H1 (cell line): ENCODE results near the gene LITAFD. TPM values are rescaled to one million over a fixed set of nuclear protein-coding genes. Genes with fewer than 3 reads are reported as not detected.
A peak's percentile ranks its signal among the peaks of the same experiment; 100 is the strongest.

Source experiments
- CTCF ChIA-PET: fragments of 300-600 bp; sonication (Branson Sonifier 250); formaldehyde crosslinking; loops from one replicate; lab custom pipeline; 2021; ENCODE audit not compliant: partially characterized antibody; lab: Charles Lee
- POLR2A ChIA-PET: fragments of 300-600 bp; sonication (Branson Sonifier 250); formaldehyde crosslinking; loops from one replicate; lab custom pipeline; 2021; ENCODE audit warnings: inconsistent platforms; ENCODE audit not compliant: partially characterized antibody; lab: Charles Lee
- DNase-seq, 2 experiments: peaks; one replicate each; pipeline versions ENCODE4 v3.0.0 to v3.0.0-alpha.2; 2010 to 2022; ENCODE audit warnings: low spot score in 2 of 2, low read depth in 1 of 2, mixed read lengths in 1 of 2
- FAIRE-seq: peaks from 2 replicates; lab custom pipeline; 2011; peaks lifted over from hg19 to GRCh38; lab: Jason Lieb, UNC
- H2AFZ ChIP-seq: 2 replicates; pipeline ENCODE4 v1.8.1; 2012; ENCODE audit warnings: low read length, inconsistent platforms
- H2AK5ac ChIP-seq: 2 replicates; pipeline ENCODE4 v1.6.1; 2013; ENCODE audit warnings: low read depth, low read length
- H2BK120ac ChIP-seq: replicated peaks from 2 replicates; pipeline ENCODE3; 2013; ENCODE audit warnings: low read depth, low read length, inconsistent platforms
- H2BK12ac ChIP-seq: 2 replicates; pipeline ENCODE4 v1.6.1; 2013; ENCODE audit warnings: low read depth, low read length
- H2BK15ac ChIP-seq: 2 replicates; pipeline ENCODE4 v1.6.1; 2013; ENCODE audit warnings: low read length
- H2BK20ac ChIP-seq: 2 replicates; pipeline ENCODE4 v1.6.1; 2013; ENCODE audit warnings: low read length
- H2BK5ac ChIP-seq: 2 replicates; pipeline ENCODE4 v1.6.1; 2013; ENCODE audit warnings: low read depth, low read length
- H3K14ac ChIP-seq: 2 replicates; pipeline ENCODE4 v1.6.1; 2013; ENCODE audit warnings: inconsistent platforms; ENCODE audit not compliant: insufficient read length
- H3K18ac ChIP-seq: 2 replicates; pipeline ENCODE4 v1.6.1; 2013; ENCODE audit warnings: low read length; ENCODE audit errors: extremely low read depth
- H3K23ac ChIP-seq: 2 replicates; pipeline ENCODE4 v1.6.1; 2013; ENCODE audit warnings: inconsistent platforms; ENCODE audit not compliant: insufficient read length
- H3K23me2 ChIP-seq: 2 replicates; pipeline ENCODE4 v1.6.1; 2013; ENCODE audit warnings: low read depth, low read length
- H3K27ac ChIP-seq: 2 replicates; pipeline ENCODE4 v1.6.1; 2011; ENCODE audit warnings: low read depth, low read length, inconsistent platforms
- H3K27me3 ChIP-seq, 4 experiments: replicated peaks in 1 of 4; 1 replicate in 1 of 4; 2 replicates in 3 of 4; pipeline versions ENCODE4 v1.6.1 to v1.8.1; 2011 to 2013; ENCODE audit warnings: low read length in 3 of 4, mild to moderate bottlenecking in 3 of 4, inconsistent platforms in 2 of 4, mixed read lengths in 2 of 4, moderate library complexity in 1 of 4; ENCODE audit not compliant: control insufficient read depth in 3 of 4, insufficient read depth in 3 of 4; ENCODE audit errors: extremely low read depth in 1 of 4
- H3K36me3 ChIP-seq, 4 experiments: 2 replicates each; pipeline versions ENCODE4 v1.6.1 to v1.8.1; 2011 to 2013; ENCODE audit warnings: mild to moderate bottlenecking in 4 of 4, low read length in 3 of 4, moderate library complexity in 2 of 4, control low read depth in 1 of 4, inconsistent platforms in 1 of 4; ENCODE audit not compliant: insufficient read depth in 4 of 4, control insufficient read depth in 2 of 4
- H3K4ac ChIP-seq: replicated peaks from 2 replicates; pipeline ENCODE3; 2013; ENCODE audit warnings: low read length, low read depth, mixed read lengths, inconsistent platforms; ENCODE audit not compliant: insufficient read length
- H3K4me1 ChIP-seq, 4 experiments: replicated peaks in 1 of 4; 1 replicate in 1 of 4; 2 replicates in 3 of 4; pipeline versions ENCODE4 v1.6.1 to v1.8.1; 2011 to 2013; ENCODE audit warnings: low read length in 3 of 4, inconsistent platforms in 2 of 4, mixed read lengths in 1 of 4; ENCODE audit not compliant: insufficient read depth in 4 of 4, control insufficient read depth in 3 of 4
- H3K4me2 ChIP-seq, 2 experiments: 2 replicates each; pipeline versions ENCODE4 v1.6.1 to v1.8.1; 2011 to 2013; ENCODE audit warnings: low read depth in 2 of 2, low read length in 2 of 2, control low read depth in 1 of 2, inconsistent platforms in 1 of 2, mild to moderate bottlenecking in 1 of 2; ENCODE audit not compliant: insufficient read depth in 1 of 2
- H3K4me3 ChIP-seq, 4 experiments: fragments of 200-600, 300-600 bp in 1 of 4; sonication (generic), shearing (Covaris generic), sonication (Bioruptor Twin) in 1 of 4; 2 replicates each; pipeline versions ENCODE4 v1.5.1 to v1.8.1; 2011 to 2016; ENCODE audit warnings: low read length in 4 of 4, low read depth in 3 of 4, control low read depth in 2 of 4, inconsistent platforms in 2 of 4, mild to moderate bottlenecking in 2 of 4, mixed read lengths in 1 of 4, moderate library complexity in 1 of 4; ENCODE audit not compliant: insufficient read depth in 2 of 4; ENCODE audit errors: extremely low read depth in 1 of 4
- H3K56ac ChIP-seq: replicated peaks from 2 replicates; pipeline ENCODE3; 2013; ENCODE audit warnings: low read depth, mild to moderate bottlenecking, mixed read lengths, low read length, inconsistent platforms; ENCODE audit not compliant: insufficient read length
- H3K79me1 ChIP-seq: 2 replicates; pipeline ENCODE4 v1.6.1; 2013; ENCODE audit warnings: low read depth, low read length, control low read depth
- H3K79me2 ChIP-seq, 2 experiments: 2 replicates each; pipeline versions ENCODE4 v1.6.1 to v1.8.1; 2012 to 2013; ENCODE audit warnings: low read length in 2 of 2, mild to moderate bottlenecking in 2 of 2, inconsistent platforms in 1 of 2; ENCODE audit not compliant: insufficient read depth in 2 of 2, control insufficient read depth in 1 of 2
- H3K9ac ChIP-seq, 4 experiments: replicated peaks in 1 of 4; 1 replicate in 1 of 4; 2 replicates in 3 of 4; pipeline versions ENCODE4 v1.6.1 to v1.8.1; 2011 to 2013; ENCODE audit warnings: low read depth in 3 of 4, low read length in 3 of 4, control low read depth in 2 of 4, mild to moderate bottlenecking in 2 of 4, moderate library complexity in 2 of 4, inconsistent platforms in 1 of 4; ENCODE audit errors: extremely low read depth in 1 of 4
- H3K9me3 ChIP-seq, 2 experiments: 2 replicates each; pipeline versions ENCODE4 v1.6.1 to v1.8.1; 2012 to 2013; ENCODE audit warnings: mild to moderate bottlenecking in 2 of 2, moderate library complexity in 2 of 2, control low read depth in 1 of 2, inconsistent platforms in 1 of 2, low read depth in 1 of 2, low read length in 1 of 2, mixed read lengths in 1 of 2; ENCODE audit not compliant: insufficient read depth in 2 of 2
- H4K20me1 ChIP-seq, 2 experiments: replicated peaks in 1 of 2; 2 replicates each; pipeline versions ENCODE3 to v1.8.1; 2011 to 2013; ENCODE audit warnings: inconsistent platforms in 2 of 2, low read length in 2 of 2, mild to moderate bottlenecking in 1 of 2; ENCODE audit not compliant: insufficient read depth in 2 of 2, control insufficient read depth in 1 of 2
- H4K5ac ChIP-seq: 2 replicates; pipeline ENCODE4 v1.6.1; 2013; ENCODE audit warnings: low read length, low read depth, mixed read lengths, inconsistent platforms; ENCODE audit not compliant: insufficient read length
- H4K8ac ChIP-seq: 2 replicates; pipeline ENCODE4 v1.8.0; 2013; ENCODE audit warnings: mild to moderate bottlenecking, moderate library complexity, low read length, inconsistent platforms; ENCODE audit not compliant: insufficient read depth; ENCODE audit errors: extremely low read depth
- H4K91ac ChIP-seq: replicated peaks from 2 replicates; pipeline ENCODE3; 2013; ENCODE audit warnings: low read length, mixed read lengths, inconsistent platforms; ENCODE audit not compliant: insufficient read length
- POLR2A ChIP-seq, 2 experiments: IDR thresholded peaks; 1 replicate in 1 of 2; 2 replicates in 1 of 2; pipeline ENCODE4 v1.6.1; 2011; ENCODE audit warnings: low read depth in 2 of 2, low read length in 2 of 2, mild to moderate bottlenecking in 2 of 2; ENCODE audit errors: control extremely low read depth in 1 of 2
- SIN3A ChIP-seq, 2 experiments: IDR thresholded peaks in 1 of 2; conservative IDR thresholded peaks in 1 of 2; 2 replicates each; pipeline ENCODE4 v1.6.1; 2011 to 2012; ENCODE audit warnings: low read length in 2 of 2, improper control_type of control experiment in 1 of 2, low read depth in 1 of 2, mild to moderate bottlenecking in 1 of 2
- WGBS, 2 experiments: shearing (Covaris generic) in 1 of 2; methylation state at CpG; one replicate each; pipeline versions ENCODE4 v1.1.6 to v1.1.7; 2013 to 2015; ENCODE audit warnings: low lambda C conversion rate in 2 of 2, mixed read lengths in 2 of 2, inconsistent platforms in 1 of 2, low coverage in 1 of 2, missing lambda C conversion rate in 1 of 2; ENCODE audit not compliant: insufficient replicate concordance in 2 of 2, insufficient coverage in 1 of 2, insufficient read length in 1 of 2; ENCODE audit errors: extremely low coverage in 1 of 2, missing lambda C conversion rate in 1 of 2; 5-methylcytosine and 5-hydroxymethylcytosine counted together
- polyA plus RNA-seq, 7 experiments: library from polyadenylated mRNA; depleted of rRNA in 3 of 7; stranded (reverse) in 5 of 7; unstranded in 2 of 7; fragments of >200 nt in 5 of 7; fragments of 200-250 nt in 2 of 7; gene quantifications; 1 replicate in 5 of 7; 2 replicates in 1 of 7; 4 replicates in 1 of 7; pipeline versions ENCODE4 v1.2.1 to v1.2.3, GENCODE V29; 2011 to 2013; ENCODE audit warnings: missing spikeins in 2 of 7, mixed read lengths in 2 of 7
- total RNA-seq: library from RNA; stranded (reverse); fragmentation: NEBNext Ultra II Directional; extraction: Animal tissue kit (Norgen Biotek cat#: 25700); gene quantifications from 2 replicates; pipeline ENCODE4 v1.2.1, GENCODE V29; 2021

Gene LITAFD
- total and polyA plus RNA-seq, 2 of the 8 experiments (the other 6 are each of a cell fraction or from before 2014, with no cell fraction given) = not detected

GRCh38 chr16:8854298-8854948 lies 27.7 kb upstream of the LITAFD start:
- H3K4ac ChIP-seq = no peak overlapping the region
- DNase-seq = no peak
- H4K8ac ChIP-seq = no peak overlapping the region
- H3K23me2 ChIP-seq = no peaks in the 10 kb centered on the region
- CTCF ChIA-PET = interaction anchor here (0.6 to 8.8 kb wide), 9 partner anchors 13 to 191 kb away, joined by 3 to 90 read pairs (median 3); partner anchors contain the start of gene CARHSP1
- H3K14ac ChIP-seq = no peak overlapping the region
- H2BK120ac ChIP-seq = no peak overlapping the region
- no peak overlapping the region for H2BK20ac ChIP-seq
- no peaks in the 10 kb centered on the region for H3K27me3 ChIP-seq
- POLR2A ChIA-PET = interaction anchor here (0.9 to 24.4 kb wide), 7 partner anchors 12 to 189 kb away, joined by 3 to 456 read pairs (median 3); partner anchors contain the start of genes CARHSP1 and LITAFD
- no peak overlapping the region for H3K27ac ChIP-seq
- H3K79me1 ChIP-seq = peaks cover 17% of the 10 kb centered on the region
- no peak overlapping the region for H4K91ac ChIP-seq
- H3K36me3 ChIP-seq = peaks cover 35 to 91% (median 49%) of the 10 kb centered on the region in 4 experiments
- peaks cover 0 to 20% (median 6%) of the 10 kb centered on the region in 4 experiments; a peak in 6 of 7 replicates for H3K4me1 ChIP-seq
- H3K18ac ChIP-seq = no peak overlapping the region
- H3K79me2 ChIP-seq = peaks cover 0 to 17% of the 10 kb centered on the region in 2 experiments; a peak in 2 of 4 replicates
- WGBS, 2 experiments = 93% methylated on average over 9 of the region's 9 CpGs; no CpG with 5 or more reads in 1 of the 2 experiments
- H3K9me3 ChIP-seq = no peaks in the 10 kb centered on the region
- H2AFZ ChIP-seq = no peak overlapping the region
- no peak overlapping the region for H2BK12ac ChIP-seq
- H3K4me2 ChIP-seq = no peak overlapping the region
- H2BK15ac ChIP-seq = no peak overlapping the region
- H2BK5ac ChIP-seq = no peak overlapping the region
- no peak for TF ChIP-seq SIN3A (conservative IDR thresholded peaks at IDR 0.05 in 1 of 2, IDR thresholded peaks at IDR 0.05 in 1 of 2; ENCODE audit: low read depth in 1 of 2, low read length in 2 of 2)
- peak; percentile 19 to 40; a peak in 1 of 3 replicates for TF ChIP-seq POLR2A (IDR thresholded peaks at IDR 0.05; ENCODE audit: control extremely low read depth in 1 of 2, low read depth in 2 of 2, low read length in 2 of 2)
- TF ChIP-seq, all 59 proteins: peak for 1
- Histone ChIP-seq H3K23ac (no peak overlapping the region), H3K9ac (no peak overlapping the region), H4K20me1 (peaks cover 20 to 27% of the 10 kb centered on the region in 2 experiments), H4K5ac (no peak overlapping the region), H3K56ac (no peak overlapping the region), H2AK5ac (no peak overlapping the region), H3K4me3 (no peak overlapping the region)
- FAIRE-seq = no peak
